GM23338 (cell line): Measurements from ENCODE around the gene SLC6A11. TPM values are rescaled to one million over a fixed set of nuclear protein-coding genes. Genes with fewer than 3 reads are reported as not detected.

Source experiments
- ATAC-seq: fragments of 200-7000 bp; cut with Tn5 transposase; 3 replicates; pipeline ENCODE4 v1.9.1; 2020
- DNase-seq: peaks from one replicate; pipeline ENCODE4 v3.0.0-alpha.2; 2015; ENCODE audit warnings: low spot score
- H2AFZ ChIP-seq: fragments of 200-600 bp; sonication (generic); 2 replicates; pipeline ENCODE4 v1.8.0; 2016; ENCODE audit warnings: antibody characterized with exemption, mild to moderate bottlenecking, moderate library complexity
- H3F3A ChIP-seq: fragments of 200-600 bp; sonication (generic); replicated peaks from 2 replicates; pipeline ENCODE4 v1.8.0; 2017; ENCODE audit warnings: antibody characterized with exemption, mixed run types, low read depth
- H3K27ac ChIP-seq: fragments of 200-600 bp; sonication (generic); 2 replicates; pipeline ENCODE4 v1.6.1; 2016; ENCODE audit warnings: low read depth
- H3K27me3 ChIP-seq: fragments of 200-600 bp; sonication (generic); 2 replicates; pipeline ENCODE4 v1.8.0; 2016; ENCODE audit warnings: mild to moderate bottlenecking, mixed run types, moderate library complexity; ENCODE audit not compliant: insufficient read depth
- H3K36me3 ChIP-seq: fragments of 200-600 bp; sonication (generic); 2 replicates; pipeline ENCODE4 v1.8.0; 2016; ENCODE audit warnings: mild to moderate bottlenecking; ENCODE audit not compliant: insufficient read depth
- H3K4me1 ChIP-seq: fragments of 200-600 bp; sonication (generic); 2 replicates; pipeline ENCODE4 v1.8.0; 2016; ENCODE audit warnings: mild to moderate bottlenecking, moderate library complexity; ENCODE audit not compliant: insufficient read depth
- H3K4me2 ChIP-seq: fragments of 200-600 bp; sonication (generic); 2 replicates; pipeline ENCODE4 v1.7.1; 2017; ENCODE audit warnings: mixed run types
- H3K4me3 ChIP-seq: fragments of 200-600 bp; sonication (generic); 2 replicates; pipeline ENCODE4 v1.6.1; 2016; ENCODE audit warnings: mixed run types
- H3K79me2 ChIP-seq: fragments of 200-600 bp; sonication (generic); replicated peaks from 2 replicates; pipeline ENCODE4 v1.8.0; 2017; ENCODE audit warnings: mild to moderate bottlenecking; ENCODE audit not compliant: insufficient read depth
- H3K9me2 ChIP-seq: fragments of 200-600 bp; sonication (generic); 2 replicates; pipeline ENCODE4 v1.8.0; 2017; ENCODE audit not compliant: insufficient read depth
- H4K20me1 ChIP-seq: fragments of 200-600 bp; sonication (generic); replicated peaks from 2 replicates; pipeline ENCODE4 v1.8.0; 2017; ENCODE audit warnings: mild to moderate bottlenecking; ENCODE audit not compliant: insufficient read depth
- H3K27ac Mint-ChIP-seq: 2 replicates; pipeline ENCODE4 v1.8.0; 2020; ENCODE audit warnings: inconsistent platforms, mild to moderate bottlenecking, moderate library complexity, mixed read lengths
- H3K27me3 Mint-ChIP-seq: 3 replicates; pipeline ENCODE4 v1.8.0; 2022; ENCODE audit warnings: low read depth, mild to moderate bottlenecking, moderate library complexity, mixed read lengths, inconsistent platforms; ENCODE audit not compliant: insufficient read depth, poor library complexity
- H3K36me3 Mint-ChIP-seq: 3 replicates; pipeline ENCODE4 v1.8.0; 2021; ENCODE audit warnings: low read depth, mild to moderate bottlenecking, inconsistent platforms, moderate library complexity, mixed read lengths
- H3K4me1 Mint-ChIP-seq: 3 replicates; pipeline ENCODE4 v1.8.0; 2020; ENCODE audit warnings: mild to moderate bottlenecking, inconsistent platforms, mixed read lengths
- H3K4me3 Mint-ChIP-seq: 3 replicates; pipeline ENCODE4 v1.8.0; 2021; ENCODE audit warnings: moderate library complexity, mild to moderate bottlenecking, inconsistent platforms, mixed read lengths
- H3K9me3 Mint-ChIP-seq: 3 replicates; pipeline ENCODE4 v1.8.0; 2020; ENCODE audit warnings: moderate library complexity, mild to moderate bottlenecking, inconsistent platforms, mixed read lengths
- CREB1 ChIP-seq: fragments of 250-450 bp; sonication (Bioruptor Pico); IDR thresholded peaks from 2 replicates; pipeline ENCODE4 v1.5.0; 2020; ENCODE audit warnings: low read depth, mild to moderate bottlenecking, moderate library complexity
- CTCF ChIP-seq, 2 experiments: fragments of 200-600 bp in 1 of 2; sonication (generic) in 1 of 2; conservative IDR thresholded peaks; 2 replicates each; pipeline versions ENCODE4 v1.5.1 to v1.6.1; 2016 to 2017; ENCODE audit warnings: antibody characterized with exemption in 2 of 2, low read depth in 2 of 2, mild to moderate bottlenecking in 2 of 2, moderate library complexity in 1 of 2
- ETS1 ChIP-seq: IDR thresholded peaks from 2 replicates; pipeline ENCODE4 v1.6.1; 2016; ENCODE audit warnings: antibody characterized with exemption
- EZH2 ChIP-seq: fragments of 200-600 bp; sonication (generic); IDR thresholded peaks from one replicate; pipeline ENCODE4 v1.8.0; 2017; ENCODE audit warnings: antibody characterized with exemption, mild to moderate bottlenecking, low read depth; ENCODE audit not compliant: unreplicated experiment
- POLR2AphosphoS5 ChIP-seq: IDR thresholded peaks from 2 replicates; pipeline ENCODE4 v1.6.1; 2016; ENCODE audit warnings: antibody characterized with exemption, low read depth
- STAT1 ChIP-seq: IDR thresholded peaks from one replicate; pipeline ENCODE4 v1.6.1; 2016; ENCODE audit warnings: antibody characterized with exemption; ENCODE audit not compliant: unreplicated experiment
- ZNF114 ChIP-seq: fragments of 250-450 bp; sonication (Bioruptor Pico); IDR thresholded peaks from 2 replicates; pipeline ENCODE4 v1.5.0; 2020; ENCODE audit warnings: mild to moderate bottlenecking, moderate library complexity
- ZNF331 ChIP-seq: fragments of 250-450 bp; sonication (Bioruptor Pico); IDR thresholded peaks from 2 replicates; pipeline ENCODE4 v1.5.0; 2020; ENCODE audit warnings: low read depth, mild to moderate bottlenecking, moderate library complexity
- long read RNA-seq: library from polyadenylated mRNA; unstranded; transcript quantifications from one replicate; pipeline ENCODE4 v2.0.0, GENCODE V29; 2020; ENCODE audit not compliant: unreplicated experiment
- polyA plus RNA-seq: library from polyadenylated mRNA; unstranded; fragments of >200 nt; fragmentation: Nextera tagmentation; extraction: Ambion mirVana; gene quantifications from 2 replicates; pipeline ENCODE4 v1.2.1, GENCODE V29; 2016
- total RNA-seq: library from RNA; depleted of rRNA; stranded (reverse); fragments of >200 nt; shearing (Covaris generic); gene quantifications from 2 replicates; pipeline ENCODE4 v1.2.3, GENCODE V29; 2014; rRNA removed
- TF ChIP-seq, protein P1 (sequence below): IDR thresholded peaks from one replicate; pipeline ENCODE4 v1.6.1; 2018; ENCODE audit warnings: antibody characterized with exemption; ENCODE audit not compliant: unreplicated experiment

The SLC6A11 gene
- 1.1 and 1.2 TPM in 2 replicates for total RNA-seq
- polyA plus RNA-seq: 0.47 and 0.64 TPM in 2 replicates
- long read RNA-seq: 0 reads

GRCh38 chr3:10816019-10816862, at the start of gene SLC6A11:
Gene SLC6A11 (plus strand): TSS chr3:10816228. CDS start chr3:10816266, 38 bp downstream.
- peak; percentile 89 for ATAC-seq
- no peak within 1 kb of the TSS for H3K27ac Mint-ChIP-seq
- Histone ChIP-seq H3K9me2 (0 out of 2 replicates have a peak, but pooled peaks cover 5% of the 10 kb centered on the region), H3K4me3 (peak within 1 kb of the TSS; percentile 62), H3K79me2 (no peaks in the 10 kb centered on the region), H3K27ac (no peak within 1 kb of the TSS), H3F3A (no peaks in the 10 kb centered on the region), H3K27me3 (peaks cover 39% of the 10 kb centered on the region), H3K4me2 (peak within 1 kb of the TSS; percentile 79), H2AFZ (peak within 1 kb of the TSS; percentile 97), H4K20me1 (no peaks in the 10 kb centered on the region), H3K36me3 (no peaks in the 10 kb centered on the region; the same call in 1 of the 2 replicates), H3K4me1 (no peaks in the 10 kb centered on the region)
- H3K27me3 Mint-ChIP-seq: peaks cover 34% of the 10 kb centered on the region
- no peaks in the 10 kb centered on the region for H3K36me3 Mint-ChIP-seq
- H3K9me3 Mint-ChIP-seq: 0 out of 3 replicates have a peak, but pooled peaks cover 3% of the 10 kb centered on the region
- TF ChIP-seq STAT1 (no peak), POLR2AphosphoS5 (0 out of 2 replicates have a peak, but pooled peaks have one; percentile 43), ETS1 (no peak)
- peak; percentile 70 for DNase-seq
- H3K4me3 Mint-ChIP-seq: peak within 1 kb of the TSS; percentile 71
- no peaks in the 10 kb centered on the region; the same call in 1 of the 3 replicates for H3K4me1 Mint-ChIP-seq

- no peaks in the 10 kb centered on the region for H3K36me3 ChIP-seq
- DNase-seq (no peak), ATAC-seq (no peak)
- no peak overlapping the region for H3K27ac ChIP-seq
- H3K4me3 ChIP-seq: no peak overlapping the region
- no peaks in the 10 kb centered on the region for H3K27me3 ChIP-seq
- H3K4me2 ChIP-seq: no peak overlapping the region
- Mint-ChIP-seq H3K27ac (no peak overlapping the region), H3K4me1 (peaks cover 4% of the 10 kb centered on the region; the same call in 1 of the 3 replicates), H3K4me3 (no peak overlapping the region), H3K27me3 (peaks cover 8% of the 10 kb centered on the region), H3K36me3 (no peaks in the 10 kb centered on the region), H3K9me3 (no peaks in the 10 kb centered on the region)
- no peak overlapping the region for H2AFZ ChIP-seq
- TF ChIP-seq, protein P1, sequence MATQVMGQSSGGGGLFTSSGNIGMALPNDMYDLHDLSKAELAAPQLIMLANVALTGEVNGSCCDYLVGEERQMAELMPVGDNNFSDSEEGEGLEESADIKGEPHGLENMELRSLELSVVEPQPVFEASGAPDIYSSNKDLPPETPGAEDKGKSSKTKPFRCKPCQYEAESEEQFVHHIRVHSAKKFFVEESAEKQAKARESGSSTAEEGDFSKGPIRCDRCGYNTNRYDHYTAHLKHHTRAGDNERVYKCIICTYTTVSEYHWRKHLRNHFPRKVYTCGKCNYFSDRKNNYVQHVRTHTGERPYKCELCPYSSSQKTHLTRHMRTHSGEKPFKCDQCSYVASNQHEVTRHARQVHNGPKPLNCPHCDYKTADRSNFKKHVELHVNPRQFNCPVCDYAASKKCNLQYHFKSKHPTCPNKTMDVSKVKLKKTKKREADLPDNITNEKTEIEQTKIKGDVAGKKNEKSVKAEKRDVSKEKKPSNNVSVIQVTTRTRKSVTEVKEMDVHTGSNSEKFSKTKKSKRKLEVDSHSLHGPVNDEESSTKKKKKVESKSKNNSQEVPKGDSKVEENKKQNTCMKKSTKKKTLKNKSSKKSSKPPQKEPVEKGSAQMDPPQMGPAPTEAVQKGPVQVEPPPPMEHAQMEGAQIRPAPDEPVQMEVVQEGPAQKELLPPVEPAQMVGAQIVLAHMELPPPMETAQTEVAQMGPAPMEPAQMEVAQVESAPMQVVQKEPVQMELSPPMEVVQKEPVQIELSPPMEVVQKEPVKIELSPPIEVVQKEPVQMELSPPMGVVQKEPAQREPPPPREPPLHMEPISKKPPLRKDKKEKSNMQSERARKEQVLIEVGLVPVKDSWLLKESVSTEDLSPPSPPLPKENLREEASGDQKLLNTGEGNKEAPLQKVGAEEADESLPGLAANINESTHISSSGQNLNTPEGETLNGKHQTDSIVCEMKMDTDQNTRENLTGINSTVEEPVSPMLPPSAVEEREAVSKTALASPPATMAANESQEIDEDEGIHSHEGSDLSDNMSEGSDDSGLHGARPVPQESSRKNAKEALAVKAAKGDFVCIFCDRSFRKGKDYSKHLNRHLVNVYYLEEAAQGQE: no peak
- TF ChIP-seq ZNF114 (CRISPR knock-in tag) (no peak), ZNF331 (CRISPR knock-in tag) (no peak), CTCF (conservative IDR thresholded peaks at IDR 0.05; ENCODE audit: low read depth in 2 of 2) (no peak), CREB1 (no peak), ETS1 (no peak), EZH2 (no peak)
- H4K20me1 ChIP-seq: no peaks in the 10 kb centered on the region
- no peaks in the 10 kb centered on the region for H3K79me2 ChIP-seq
- no peaks in the 10 kb centered on the region; the same call in 1 of the 2 replicates for H3K4me1 ChIP-seq
- H3K9me2 ChIP-seq: no peaks in the 10 kb centered on the region
- no peaks in the 10 kb centered on the region for H3F3A ChIP-seq
Observed at GRCh38 chr3:10768708-10769394, 47.2 kb upstream of the SLC6A11 start.
